ENCODE measurements around the gene UBE2U.

The UBE2U gene

DNA sequence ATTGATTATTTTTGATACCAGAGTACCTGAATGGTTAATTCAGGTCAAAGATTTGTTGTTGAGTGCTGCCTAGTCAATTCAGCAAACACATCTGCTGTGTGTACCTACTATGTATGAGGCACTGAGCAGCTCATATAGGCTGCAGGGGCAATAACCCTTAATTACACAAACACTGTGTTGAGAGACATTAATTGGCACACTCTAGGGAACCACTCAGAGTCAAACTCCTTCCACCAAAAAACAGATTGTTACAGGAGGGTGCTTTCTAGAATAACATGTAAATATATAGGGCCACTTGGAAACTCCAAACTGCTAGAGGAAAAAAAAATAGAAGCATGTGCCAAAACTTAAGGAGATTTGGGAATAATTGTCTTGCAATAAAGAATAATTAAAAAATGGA, 31.3 kb downstream of the UBE2U start:
- Histone ChIP-seq H3K27ac (ENCODE audit: extremely low read depth, low read depth, low read length) (no peak overlapping the region), H3K4me3 (ENCODE audit: low read depth, low read length) (no peak overlapping the region), H3K4me1 (ENCODE audit: control insufficient read depth, insufficient read depth, low read length) (peaks cover 31% of the 10 kb centered on the region), H3K9me3 (ENCODE audit: control insufficient read depth, insufficient read depth, low read depth, low read length) (no peaks in the 10 kb centered on the region), H3K36me3 (ENCODE audit: control insufficient read depth in 2 of 2, insufficient read depth in 1 of 2, low read length in 2 of 2) (no peaks in the 10 kb centered on the region)
- ChIA-PET POLR2A (no interaction called here), CTCF (no interaction called here)
- peak; percentile 69 for TF ChIP-seq OSR2 (tag by site-specific recombination; IDR thresholded peaks at IDR 0.05)
- TF ChIP-seq ZNF394 (tag by site-specific recombination; IDR thresholded peaks at IDR 0.05; ENCODE audit: borderline replicate concordance): no peak
- TF ChIP-seq ZNF140 (tag by site-specific recombination; IDR thresholded peaks at IDR 0.05): no peak
- no peak for TF ChIP-seq SCRT1 (tag by site-specific recombination; IDR thresholded peaks at IDR 0.05; ENCODE audit: borderline replicate concordance)
- no peak for TF ChIP-seq ZNF488 (tag by site-specific recombination; IDR thresholded peaks at IDR 0.05)
- no peak for TF ChIP-seq ZXDB (tag by site-specific recombination; IDR thresholded peaks at IDR 0.05)
- no peak for TF ChIP-seq ZNF561 (tag by site-specific recombination; IDR thresholded peaks at IDR 0.05; ENCODE audit: borderline replicate concordance)
- TF ChIP-seq BCL11A (tag by site-specific recombination; IDR thresholded peaks at IDR 0.05; ENCODE audit: low read depth): no peak
- no peak for TF ChIP-seq PBX3 (CRISPR knock-in tag; IDR thresholded peaks at IDR 0.05)
- peak; percentile 53; the same call in 1 of the 2 replicates for TF ChIP-seq WT1 (tag by site-specific recombination; IDR thresholded peaks at IDR 0.05)
- no peak for TF ChIP-seq OVOL3 (tag by site-specific recombination; IDR thresholded peaks at IDR 0.05)
- TF ChIP-seq ZNF654 (tag by site-specific recombination; IDR thresholded peaks at IDR 0.05; ENCODE audit: low read depth): no peak
- TF ChIP-seq, protein P1, sequence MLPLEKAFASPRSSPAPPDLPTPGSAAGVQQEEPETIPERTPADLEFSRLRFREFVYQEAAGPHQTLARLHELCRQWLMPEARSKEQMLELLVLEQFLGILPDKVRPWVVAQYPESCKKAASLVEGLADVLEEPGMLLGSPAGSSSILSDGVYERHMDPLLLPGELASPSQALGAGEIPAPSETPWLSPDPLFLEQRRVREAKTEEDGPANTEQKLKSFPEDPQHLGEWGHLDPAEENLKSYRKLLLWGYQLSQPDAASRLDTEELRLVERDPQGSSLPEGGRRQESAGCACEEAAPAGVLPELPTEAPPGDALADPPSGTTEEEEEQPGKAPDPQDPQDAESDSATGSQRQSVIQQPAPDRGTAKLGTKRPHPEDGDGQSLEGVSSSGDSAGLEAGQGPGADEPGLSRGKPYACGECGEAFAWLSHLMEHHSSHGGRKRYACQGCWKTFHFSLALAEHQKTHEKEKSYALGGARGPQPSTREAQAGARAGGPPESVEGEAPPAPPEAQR (tag by site-specific recombination; IDR thresholded peaks at IDR 0.05): no peak
- TF ChIP-seq ZBTB7A (tag by site-specific recombination; IDR thresholded peaks at IDR 0.05; ENCODE audit: low read depth): no peak
- TF ChIP-seq, protein P2, sequence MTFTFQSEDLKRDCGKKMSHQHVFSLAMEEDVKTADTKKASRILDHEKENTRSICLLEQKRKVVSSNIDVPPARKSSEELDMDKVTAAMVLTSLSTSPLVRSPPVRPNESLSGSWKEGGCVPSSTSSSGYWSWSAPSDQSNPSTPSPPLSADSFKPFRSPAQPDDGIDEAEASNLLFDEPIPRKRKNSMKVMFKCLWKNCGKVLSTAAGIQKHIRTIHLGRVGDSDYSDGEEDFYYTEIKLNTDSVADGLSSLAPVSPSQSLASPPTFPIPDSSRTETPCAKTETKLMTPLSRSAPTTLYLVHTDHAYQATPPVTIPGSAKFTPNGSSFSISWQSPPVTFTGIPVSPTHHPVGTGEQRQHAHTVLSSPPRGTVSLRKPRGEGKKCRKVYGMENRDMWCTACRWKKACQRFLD (tag by site-specific recombination; IDR thresholded peaks at IDR 0.05): no peak
- no peak for TF ChIP-seq ZNF266 (tag by site-specific recombination; IDR thresholded peaks at IDR 0.05; ENCODE audit: low read depth)
- TF ChIP-seq ZNF707 (tag by site-specific recombination; IDR thresholded peaks at IDR 0.05): no peak
- no peak for TF ChIP-seq ZNF10 (tag by site-specific recombination; IDR thresholded peaks at IDR 0.05)
- peak; percentile 34; the same call in 1 of the 2 replicates for TF ChIP-seq SP7 (tag by site-specific recombination; IDR thresholded peaks at IDR 0.05)
- TF ChIP-seq ZNF621 (tag by site-specific recombination; IDR thresholded peaks at IDR 0.05): no peak
- TF ChIP-seq, protein P3, sequence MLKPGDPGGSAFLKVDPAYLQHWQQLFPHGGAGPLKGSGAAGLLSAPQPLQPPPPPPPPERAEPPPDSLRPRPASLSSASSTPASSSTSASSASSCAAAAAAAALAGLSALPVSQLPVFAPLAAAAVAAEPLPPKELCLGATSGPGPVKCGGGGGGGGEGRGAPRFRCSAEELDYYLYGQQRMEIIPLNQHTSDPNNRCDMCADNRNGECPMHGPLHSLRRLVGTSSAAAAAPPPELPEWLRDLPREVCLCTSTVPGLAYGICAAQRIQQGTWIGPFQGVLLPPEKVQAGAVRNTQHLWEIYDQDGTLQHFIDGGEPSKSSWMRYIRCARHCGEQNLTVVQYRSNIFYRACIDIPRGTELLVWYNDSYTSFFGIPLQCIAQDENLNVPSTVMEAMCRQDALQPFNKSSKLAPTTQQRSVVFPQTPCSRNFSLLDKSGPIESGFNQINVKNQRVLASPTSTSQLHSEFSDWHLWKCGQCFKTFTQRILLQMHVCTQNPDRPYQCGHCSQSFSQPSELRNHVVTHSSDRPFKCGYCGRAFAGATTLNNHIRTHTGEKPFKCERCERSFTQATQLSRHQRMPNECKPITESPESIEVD (tag by site-specific recombination; IDR thresholded peaks at IDR 0.05): peak; percentile 72
- TF ChIP-seq ZNF518A (tag by site-specific recombination; conservative IDR thresholded peaks at IDR 0.05; ENCODE audit: low read depth): no peak
- TF ChIP-seq RBAK (tag by site-specific recombination; IDR thresholded peaks at IDR 0.05): no peak
- no peak for TF ChIP-seq ZNF121 (tag by site-specific recombination; IDR thresholded peaks at IDR 0.05)
- no peak for TF ChIP-seq ZNF302 (tag by site-specific recombination; IDR thresholded peaks at IDR 0.05; ENCODE audit: low read depth)
- no peak for TF ChIP-seq SP3 (tag by site-specific recombination; IDR thresholded peaks at IDR 0.05)
- TF ChIP-seq ZNF501 (tag by site-specific recombination; IDR thresholded peaks at IDR 0.05): no peak
- TF ChIP-seq ZNF596 (tag by site-specific recombination; IDR thresholded peaks at IDR 0.05): no peak
- no peak for TF ChIP-seq ZNF292 (tag by site-specific recombination; IDR thresholded peaks at IDR 0.05; ENCODE audit: borderline replicate concordance, low read depth)
